Measurements from ENCODE around the gene TCF15.

GRCh38 chr20:623021-623420 is 12.9 kb upstream of the TCF15 start:
- no peak for TF ChIP-seq SP5 (CRISPR knock-in tag; IDR thresholded peaks at IDR 0.05; ENCODE audit: borderline replicate concordance, low read depth)
- TF ChIP-seq, protein P1, sequence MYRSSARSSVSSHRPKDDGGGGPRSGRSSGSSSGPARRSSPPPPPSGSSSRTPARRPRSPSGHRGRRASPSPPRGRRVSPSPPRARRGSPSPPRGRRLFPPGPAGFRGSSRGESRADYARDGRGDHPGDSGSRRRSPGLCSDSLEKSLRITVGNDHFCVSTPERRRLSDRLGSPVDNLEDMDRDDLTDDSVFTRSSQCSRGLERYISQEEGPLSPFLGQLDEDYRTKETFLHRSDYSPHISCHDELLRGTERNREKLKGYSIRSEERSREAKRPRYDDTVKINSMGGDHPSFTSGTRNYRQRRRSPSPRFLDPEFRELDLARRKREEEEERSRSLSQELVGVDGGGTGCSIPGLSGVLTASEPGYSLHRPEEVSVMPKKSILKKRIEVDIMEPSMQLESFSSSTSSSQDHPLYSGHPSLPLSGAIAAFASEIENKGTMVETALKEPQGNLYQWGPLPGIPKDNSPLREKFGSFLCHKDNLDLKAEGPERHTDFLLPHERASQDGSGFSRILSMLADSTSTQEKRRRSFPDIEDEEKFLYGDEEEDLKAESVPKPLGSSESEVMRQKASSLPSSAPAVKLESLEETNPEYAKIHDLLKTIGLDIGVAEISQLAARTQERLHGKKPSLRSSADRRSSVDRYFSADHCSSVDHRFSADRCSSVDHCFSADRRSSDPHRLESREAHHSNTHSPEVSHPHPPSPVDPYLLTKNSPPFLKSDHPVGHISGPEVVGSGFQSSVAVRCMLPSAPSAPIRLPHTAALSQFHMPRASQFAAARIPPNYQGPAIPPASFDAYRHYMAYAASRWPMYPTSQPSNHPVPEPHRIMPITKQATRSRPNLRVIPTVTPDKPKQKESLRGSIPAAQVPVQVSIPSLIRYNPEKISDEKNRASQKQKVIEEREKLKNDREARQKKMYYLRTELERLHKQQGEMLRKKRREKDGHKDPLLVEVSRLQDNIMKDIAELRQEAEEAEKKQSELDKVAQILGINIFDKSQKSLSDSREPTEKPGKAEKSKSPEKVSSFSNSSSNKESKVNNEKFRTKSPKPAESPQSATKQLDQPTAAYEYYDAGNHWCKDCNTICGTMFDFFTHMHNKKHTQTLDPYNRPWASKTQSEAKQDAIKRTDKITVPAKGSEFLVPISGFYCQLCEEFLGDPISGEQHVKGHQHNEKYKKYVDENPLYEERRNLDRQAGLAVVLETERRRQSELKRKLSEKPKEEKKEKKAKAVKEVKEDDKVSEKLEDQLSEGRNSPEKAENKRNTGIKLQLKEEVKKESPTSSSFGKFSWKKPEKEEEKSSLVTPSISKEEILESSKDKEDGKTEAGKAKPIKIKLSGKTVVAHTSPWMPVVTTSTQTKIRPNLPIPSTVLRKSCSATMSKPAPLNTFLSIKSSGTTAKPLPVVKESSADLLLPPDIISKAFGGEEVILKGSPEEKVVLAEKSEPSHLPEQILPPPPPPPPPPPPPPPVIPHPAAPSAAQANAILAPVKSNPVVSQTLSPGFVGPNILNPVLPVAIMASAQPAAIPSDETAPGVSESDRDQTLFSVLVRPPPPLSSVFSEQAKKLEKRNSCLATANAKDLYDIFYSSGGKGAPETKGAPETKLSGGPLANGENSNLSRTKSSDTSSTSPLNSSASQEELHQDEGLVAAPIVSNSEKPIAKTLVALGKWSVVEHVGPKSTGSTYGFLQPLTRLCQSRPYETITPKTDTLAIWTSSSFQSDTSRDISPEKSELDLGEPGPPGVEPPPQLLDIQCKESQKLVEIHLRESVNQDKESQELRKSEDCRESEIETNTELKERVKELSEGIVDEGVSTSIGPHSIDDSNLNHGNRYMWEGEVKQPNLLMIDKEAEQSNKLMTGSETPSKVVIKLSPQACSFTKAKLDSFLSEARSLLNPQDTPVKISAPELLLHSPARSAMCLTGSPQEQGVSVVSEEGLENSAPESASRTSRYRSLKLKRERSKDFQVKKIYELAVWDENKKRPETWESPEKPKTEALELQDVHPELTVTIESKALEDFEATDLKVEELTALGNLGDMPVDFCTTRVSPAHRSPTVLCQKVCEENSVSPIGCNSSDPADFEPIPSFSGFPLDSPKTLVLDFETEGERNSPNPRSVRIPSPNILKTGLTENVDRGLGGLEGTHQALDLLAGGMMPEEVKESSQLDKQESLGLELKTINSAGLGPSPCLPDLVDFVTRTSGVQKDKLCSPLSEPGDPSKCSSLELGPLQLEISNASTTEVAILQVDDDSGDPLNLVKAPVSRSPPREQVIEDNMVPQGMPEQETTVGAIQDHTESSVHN (CRISPR knock-in tag; IDR thresholded peaks at IDR 0.05): no peak
- no peak for TF ChIP-seq ZNF232 (CRISPR knock-in tag; IDR thresholded peaks at IDR 0.05; ENCODE audit: borderline replicate concordance)
- no peak for TF ChIP-seq HOXA7 (CRISPR knock-in tag; IDR thresholded peaks at IDR 0.05)
- TF ChIP-seq, protein P2, sequence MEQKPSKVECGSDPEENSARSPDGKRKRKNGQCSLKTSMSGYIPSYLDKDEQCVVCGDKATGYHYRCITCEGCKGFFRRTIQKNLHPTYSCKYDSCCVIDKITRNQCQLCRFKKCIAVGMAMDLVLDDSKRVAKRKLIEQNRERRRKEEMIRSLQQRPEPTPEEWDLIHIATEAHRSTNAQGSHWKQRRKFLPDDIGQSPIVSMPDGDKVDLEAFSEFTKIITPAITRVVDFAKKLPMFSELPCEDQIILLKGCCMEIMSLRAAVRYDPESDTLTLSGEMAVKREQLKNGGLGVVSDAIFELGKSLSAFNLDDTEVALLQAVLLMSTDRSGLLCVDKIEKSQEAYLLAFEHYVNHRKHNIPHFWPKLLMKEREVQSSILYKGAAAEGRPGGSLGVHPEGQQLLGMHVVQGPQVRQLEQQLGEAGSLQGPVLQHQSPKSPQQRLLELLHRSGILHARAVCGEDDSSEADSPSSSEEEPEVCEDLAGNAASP (CRISPR knock-in tag; IDR thresholded peaks at IDR 0.05; ENCODE audit: borderline replicate concordance): no peak
- no peak for TF ChIP-seq SMC3 (IDR thresholded peaks at IDR 0.05; ENCODE audit: low read length)
- TF ChIP-seq ZNF766 (CRISPR knock-in tag; IDR thresholded peaks at IDR 0.05; ENCODE audit: borderline replicate concordance): no peak
- TF ChIP-seq REST (IDR thresholded peaks at IDR 0.05; ENCODE audit: borderline replicate concordance in 1 of 2, low read depth in 1 of 2, low read length in 2 of 2): no peak
- no peak for TF ChIP-seq TAF1 (CRISPR knock-in tag; IDR thresholded peaks at IDR 0.05)
- TF ChIP-seq NFKBIZ (CRISPR knock-in tag; IDR thresholded peaks at IDR 0.05): no peak
- TF ChIP-seq ATF3 (CRISPR knock-in tag; IDR thresholded peaks at IDR 0.05): no peak
- TF ChIP-seq SSRP1 (CRISPR knock-in tag; IDR thresholded peaks at IDR 0.05): no peak

Measured in HepG2 (cell line).